HepG2 (cell line): Measurements from ENCODE around the gene SPTY2D1. TPM values are rescaled to one million over a fixed set of nuclear protein-coding genes. Genes with fewer than 3 reads are reported as not detected.

ENCODE experiments used
- CHD2 ChIP-seq: IDR thresholded peaks from 2 replicates; pipeline ENCODE4 v1.6.1; 2011; ENCODE audit warnings: low read depth, low read length, improper control_type of control experiment
- MXD4 ChIP-seq: IDR thresholded peaks from 2 replicates; pipeline ENCODE4 v1.6.1; 2016; ENCODE audit warnings: mild to moderate bottlenecking, missing biosample characterization, missing genetic modification reagents
- RXRA ChIP-seq: sonication (generic); formaldehyde crosslinking; IDR thresholded peaks from 2 replicates; pipeline ENCODE4 v1.5.1; 2020; ENCODE audit warnings: missing genetic modification reagents
- SIX4 ChIP-seq: sonication (generic); formaldehyde crosslinking; IDR thresholded peaks from 2 replicates; pipeline ENCODE4 v1.4.0; 2020; ENCODE audit warnings: missing genetic modification reagents
- ZFX ChIP-seq: sonication (generic); formaldehyde crosslinking; IDR thresholded peaks from 2 replicates; pipeline ENCODE4 v1.4.0; 2020; ENCODE audit warnings: mild to moderate bottlenecking, low read depth, missing genetic modification reagents, moderate library complexity
- ZNF792 ChIP-seq: IDR thresholded peaks from 2 replicates; pipeline ENCODE4 v1.6.1; 2016
- ZNF839 ChIP-seq: sonication (generic); formaldehyde crosslinking; IDR thresholded peaks from 2 replicates; pipeline ENCODE4 v1.4.0; 2020; ENCODE audit warnings: missing genetic modification reagents, mild to moderate bottlenecking, borderline replicate concordance
- ZNF878 ChIP-seq: sonication (generic); formaldehyde crosslinking; IDR thresholded peaks from 2 replicates; pipeline ENCODE4 v1.8.1; 2023; ENCODE audit warnings: mild to moderate bottlenecking, missing genetic modification reagents, moderate library complexity
- ZSCAN25 ChIP-seq: sonication (generic); formaldehyde crosslinking; IDR thresholded peaks from 2 replicates; pipeline ENCODE4 v1.8.0; 2022; ENCODE audit warnings: mild to moderate bottlenecking, missing genetic modification reagents
- polyA plus RNA-seq, 8 experiments: library from polyadenylated mRNA; depleted of rRNA in 3 of 8; stranded (reverse) in 7 of 8; unstranded in 1 of 8; fragments of >200 nt; fragmentation: Illumina TruSeq in 4 of 8; extraction: Trizol in 4 of 8; gene quantifications; 2 replicates each; pipeline versions ENCODE4 v1.2.1 to v1.2.3, GENCODE V29; 2011 to 2016; ENCODE audit warnings: low read depth in 4 of 8, missing spikeins in 1 of 8, mixed read lengths in 1 of 8; ENCODE audit not compliant: insufficient read depth in 1 of 8
- total RNA-seq, 5 experiments: library from RNA; depleted of rRNA; stranded (reverse); fragments of >200 nt; fragmentation: Illumina TruSeq; extraction: Trizol; gene quantifications; 2 replicates each; pipeline ENCODE4 v1.2.3, GENCODE V29; 2016; ENCODE audit warnings: low read depth in 1 of 5
- TF ChIP-seq, protein P1 (sequence below): sonication (generic); formaldehyde crosslinking; IDR thresholded peaks from 2 replicates; pipeline ENCODE4 v1.5.1; 2020; ENCODE audit warnings: missing genetic modification reagents, mild to moderate bottlenecking, borderline replicate concordance
- TF ChIP-seq, protein P2 (sequence below): sonication (generic); formaldehyde crosslinking; IDR thresholded peaks from 2 replicates; pipeline ENCODE4 v1.4.0; 2020; ENCODE audit warnings: mild to moderate bottlenecking, missing genetic modification reagents
- TF ChIP-seq, protein P3 (sequence below): sonication (generic); formaldehyde crosslinking; IDR thresholded peaks from 2 replicates; pipeline ENCODE4 v1.4.0; 2020; ENCODE audit warnings: missing genetic modification reagents
- TF ChIP-seq, protein P4 (sequence below), 2 experiments: sonication (generic) in 1 of 2; formaldehyde crosslinking in 1 of 2; IDR thresholded peaks; 2 replicates each; pipeline versions ENCODE4 v1.6.1 to v1.9.0; 2014 to 2022; ENCODE audit warnings: antibody characterized with exemption in 1 of 2, borderline replicate concordance in 1 of 2, inconsistent platforms in 1 of 2, low read depth in 1 of 2, missing genetic modification reagents in 1 of 2

SPTY2D1 gene
- total and polyA plus RNA-seq, 2 of the 13 experiments (the other 11 are each of a cell fraction or from before 2014, with no cell fraction given): 6.9 to 14.8 TPM

DNA sequence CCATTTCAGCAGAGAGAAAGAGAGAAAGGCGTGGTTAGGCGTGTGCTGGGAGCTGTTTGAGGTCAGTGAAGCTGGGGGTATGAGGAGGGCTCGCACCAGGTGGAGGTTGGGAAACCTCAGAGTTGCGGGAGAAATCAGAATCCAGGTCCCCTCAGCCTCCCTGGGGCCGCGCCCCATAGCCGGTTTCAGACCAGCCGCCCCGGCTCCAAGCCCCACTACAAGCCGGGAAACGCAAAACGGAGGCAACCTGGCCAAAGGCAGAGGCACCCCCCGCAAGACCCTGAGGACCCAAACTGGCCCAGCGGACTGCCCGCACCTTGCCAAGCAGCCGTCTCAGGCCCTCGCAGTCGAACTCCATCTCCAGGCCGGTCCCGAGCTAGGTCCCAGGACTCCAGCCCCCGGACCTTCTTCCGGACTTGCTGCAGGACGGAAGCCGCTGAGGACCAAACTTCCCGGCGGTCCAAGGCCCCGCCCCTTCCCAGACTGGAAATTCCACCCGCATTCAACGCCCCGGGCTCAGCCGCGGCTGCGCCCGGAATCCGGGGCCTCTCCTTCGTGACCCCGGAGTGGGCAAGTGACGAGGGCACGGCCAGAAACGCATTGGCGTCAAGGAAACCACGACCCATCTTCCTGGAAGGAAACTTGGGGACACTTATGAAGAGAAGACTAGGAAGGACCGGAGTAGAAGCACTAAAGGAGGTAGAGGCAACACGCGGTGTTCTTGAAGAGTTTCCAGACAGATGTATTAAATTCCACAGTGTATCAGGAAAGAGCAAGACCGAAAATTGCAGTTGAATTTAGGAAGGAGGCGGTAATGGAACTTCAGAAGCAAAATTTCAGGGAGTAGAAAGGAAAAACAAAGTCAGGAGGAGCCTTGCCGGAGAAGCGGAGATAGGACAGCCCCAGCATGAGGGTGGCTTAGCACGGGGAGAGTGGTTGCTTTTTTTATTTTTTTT, 45.6 kb downstream of the SPTY2D1 start, which contains the start of gene UEVLD (continued):
- TF ChIP-seq, protein P1, sequence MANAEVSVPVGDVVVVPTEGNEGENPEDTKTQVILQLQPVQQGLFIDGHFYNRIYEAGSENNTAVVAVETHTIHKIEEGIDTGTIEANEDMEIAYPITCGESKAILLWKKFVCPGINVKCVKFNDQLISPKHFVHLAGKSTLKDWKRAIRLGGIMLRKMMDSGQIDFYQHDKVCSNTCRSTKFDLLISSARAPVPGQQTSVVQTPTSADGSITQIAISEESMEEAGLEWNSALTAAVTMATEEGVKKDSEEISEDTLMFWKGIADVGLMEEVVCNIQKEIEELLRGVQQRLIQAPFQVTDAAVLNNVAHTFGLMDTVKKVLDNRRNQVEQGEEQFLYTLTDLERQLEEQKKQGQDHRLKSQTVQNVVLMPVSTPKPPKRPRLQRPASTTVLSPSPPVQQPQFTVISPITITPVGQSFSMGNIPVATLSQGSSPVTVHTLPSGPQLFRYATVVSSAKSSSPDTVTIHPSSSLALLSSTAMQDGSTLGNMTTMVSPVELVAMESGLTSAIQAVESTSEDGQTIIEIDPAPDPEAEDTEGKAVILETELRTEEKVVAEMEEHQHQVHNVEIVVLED (CRISPR knock-in tag): peak; percentile 77; the same call in 1 of the 2 replicates
- TF ChIP-seq SIX4 (CRISPR knock-in tag) (0 out of 2 replicates have a peak, but pooled peaks have one; percentile 24), CHD2 (no peak), RXRA (CRISPR knock-in tag) (peak; percentile 46; the same call in 1 of the 2 replicates), ZSCAN25 (CRISPR knock-in tag) (no peak; the same call in 1 of the 2 replicates), ZNF839 (CRISPR knock-in tag) (peak; percentile 66; the same call in 1 of the 2 replicates), MXD4 (no peak; the same call in 1 of the 2 replicates), ZNF792 (CRISPR knock-in tag) (peak; percentile 79; the same call in 1 of the 2 replicates), ZFX (CRISPR knock-in tag) (peak; percentile 94), ZNF878 (CRISPR knock-in tag) (peak; percentile 43; the same call in 1 of the 2 replicates)
- TF ChIP-seq, protein P2, sequence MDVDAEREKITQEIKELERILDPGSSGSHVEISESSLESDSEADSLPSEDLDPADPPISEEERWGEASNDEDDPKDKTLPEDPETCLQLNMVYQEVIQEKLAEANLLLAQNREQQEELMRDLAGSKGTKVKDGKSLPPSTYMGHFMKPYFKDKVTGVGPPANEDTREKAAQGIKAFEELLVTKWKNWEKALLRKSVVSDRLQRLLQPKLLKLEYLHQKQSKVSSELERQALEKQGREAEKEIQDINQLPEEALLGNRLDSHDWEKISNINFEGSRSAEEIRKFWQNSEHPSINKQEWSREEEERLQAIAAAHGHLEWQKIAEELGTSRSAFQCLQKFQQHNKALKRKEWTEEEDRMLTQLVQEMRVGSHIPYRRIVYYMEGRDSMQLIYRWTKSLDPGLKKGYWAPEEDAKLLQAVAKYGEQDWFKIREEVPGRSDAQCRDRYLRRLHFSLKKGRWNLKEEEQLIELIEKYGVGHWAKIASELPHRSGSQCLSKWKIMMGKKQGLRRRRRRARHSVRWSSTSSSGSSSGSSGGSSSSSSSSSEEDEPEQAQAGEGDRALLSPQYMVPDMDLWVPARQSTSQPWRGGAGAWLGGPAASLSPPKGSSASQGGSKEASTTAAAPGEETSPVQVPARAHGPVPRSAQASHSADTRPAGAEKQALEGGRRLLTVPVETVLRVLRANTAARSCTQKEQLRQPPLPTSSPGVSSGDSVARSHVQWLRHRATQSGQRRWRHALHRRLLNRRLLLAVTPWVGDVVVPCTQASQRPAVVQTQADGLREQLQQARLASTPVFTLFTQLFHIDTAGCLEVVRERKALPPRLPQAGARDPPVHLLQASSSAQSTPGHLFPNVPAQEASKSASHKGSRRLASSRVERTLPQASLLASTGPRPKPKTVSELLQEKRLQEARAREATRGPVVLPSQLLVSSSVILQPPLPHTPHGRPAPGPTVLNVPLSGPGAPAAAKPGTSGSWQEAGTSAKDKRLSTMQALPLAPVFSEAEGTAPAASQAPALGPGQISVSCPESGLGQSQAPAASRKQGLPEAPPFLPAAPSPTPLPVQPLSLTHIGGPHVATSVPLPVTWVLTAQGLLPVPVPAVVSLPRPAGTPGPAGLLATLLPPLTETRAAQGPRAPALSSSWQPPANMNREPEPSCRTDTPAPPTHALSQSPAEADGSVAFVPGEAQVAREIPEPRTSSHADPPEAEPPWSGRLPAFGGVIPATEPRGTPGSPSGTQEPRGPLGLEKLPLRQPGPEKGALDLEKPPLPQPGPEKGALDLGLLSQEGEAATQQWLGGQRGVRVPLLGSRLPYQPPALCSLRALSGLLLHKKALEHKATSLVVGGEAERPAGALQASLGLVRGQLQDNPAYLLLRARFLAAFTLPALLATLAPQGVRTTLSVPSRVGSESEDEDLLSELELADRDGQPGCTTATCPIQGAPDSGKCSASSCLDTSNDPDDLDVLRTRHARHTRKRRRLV (CRISPR knock-in tag): peak; percentile 56; the same call in 1 of the 2 replicates
- TF ChIP-seq, protein P3, sequence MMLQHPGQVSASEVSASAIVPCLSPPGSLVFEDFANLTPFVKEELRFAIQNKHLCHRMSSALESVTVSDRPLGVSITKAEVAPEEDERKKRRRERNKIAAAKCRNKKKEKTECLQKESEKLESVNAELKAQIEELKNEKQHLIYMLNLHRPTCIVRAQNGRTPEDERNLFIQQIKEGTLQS (CRISPR knock-in tag): no peak
- TF ChIP-seq, protein P4, sequence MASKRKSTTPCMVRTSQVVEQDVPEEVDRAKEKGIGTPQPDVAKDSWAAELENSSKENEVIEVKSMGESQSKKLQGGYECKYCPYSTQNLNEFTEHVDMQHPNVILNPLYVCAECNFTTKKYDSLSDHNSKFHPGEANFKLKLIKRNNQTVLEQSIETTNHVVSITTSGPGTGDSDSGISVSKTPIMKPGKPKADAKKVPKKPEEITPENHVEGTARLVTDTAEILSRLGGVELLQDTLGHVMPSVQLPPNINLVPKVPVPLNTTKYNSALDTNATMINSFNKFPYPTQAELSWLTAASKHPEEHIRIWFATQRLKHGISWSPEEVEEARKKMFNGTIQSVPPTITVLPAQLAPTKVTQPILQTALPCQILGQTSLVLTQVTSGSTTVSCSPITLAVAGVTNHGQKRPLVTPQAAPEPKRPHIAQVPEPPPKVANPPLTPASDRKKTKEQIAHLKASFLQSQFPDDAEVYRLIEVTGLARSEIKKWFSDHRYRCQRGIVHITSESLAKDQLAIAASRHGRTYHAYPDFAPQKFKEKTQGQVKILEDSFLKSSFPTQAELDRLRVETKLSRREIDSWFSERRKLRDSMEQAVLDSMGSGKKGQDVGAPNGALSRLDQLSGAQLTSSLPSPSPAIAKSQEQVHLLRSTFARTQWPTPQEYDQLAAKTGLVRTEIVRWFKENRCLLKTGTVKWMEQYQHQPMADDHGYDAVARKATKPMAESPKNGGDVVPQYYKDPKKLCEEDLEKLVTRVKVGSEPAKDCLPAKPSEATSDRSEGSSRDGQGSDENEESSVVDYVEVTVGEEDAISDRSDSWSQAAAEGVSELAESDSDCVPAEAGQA (IDR thresholded peaks at IDR 0.05; ENCODE audit: low read depth): peak; percentile 19; the same call in 1 of the 2 replicates
- TF ChIP-seq, protein P4 (CRISPR knock-in tag; IDR thresholded peaks at IDR 0.05; ENCODE audit: borderline replicate concordance): peak; percentile 41
